OCI-LY1 (cell line): ENCODE results near the gene SIRT5.

Source experiments
- H2AFZ ChIP-seq: fragments of 200-600 bp; sonication (generic), shearing (Covaris generic); 2 replicates; pipeline ENCODE4 v1.6.0; 2014; ENCODE audit warnings: antibody characterized with exemption, mild to moderate bottlenecking, low read length
- H3F3A ChIP-seq: fragments of 200-600 bp; sonication (generic), shearing (Covaris generic); 2 replicates; pipeline ENCODE4 v1.6.0; 2014; ENCODE audit warnings: mild to moderate bottlenecking, antibody characterized with exemption, low read length, moderate library complexity; ENCODE audit not compliant: insufficient read depth
- H3K27ac ChIP-seq: fragments of 200-600 bp; sonication (generic); 2 replicates; pipeline ENCODE4 v1.5.1; 2014; ENCODE audit warnings: low read length, mixed run types, mild to moderate bottlenecking, low read depth; ENCODE audit not compliant: poor library complexity, severe bottlenecking
- H3K27me3 ChIP-seq: fragments of 200-600 bp; sonication (generic); 2 replicates; pipeline ENCODE4 v1.6.0; 2014; ENCODE audit warnings: antibody characterized with exemption, mild to moderate bottlenecking, low read length, moderate library complexity; ENCODE audit not compliant: insufficient read depth
- H3K36me3 ChIP-seq: fragments of 200-600 bp; sonication (generic); 2 replicates; pipeline ENCODE4 v1.6.1; 2014; ENCODE audit warnings: mild to moderate bottlenecking, antibody characterized with exemption, low read length, moderate library complexity, mixed read lengths; ENCODE audit not compliant: insufficient read depth
- H3K4me1 ChIP-seq: fragments of 200-600 bp; sonication (generic); 2 replicates; pipeline ENCODE4 v1.5.1; 2014; ENCODE audit warnings: mild to moderate bottlenecking, low read length, moderate library complexity; ENCODE audit not compliant: insufficient read depth, severe bottlenecking
- H3K4me2 ChIP-seq: fragments of 200-600 bp; sonication (generic), shearing (Covaris generic); 2 replicates; pipeline ENCODE4 v1.6.1; 2014; ENCODE audit warnings: low read length
- H3K4me3 ChIP-seq: fragments of 200-600 bp; sonication (generic); 2 replicates; pipeline ENCODE4 v1.5.1; 2014; ENCODE audit warnings: low read length, low read depth, mild to moderate bottlenecking, mixed read lengths; ENCODE audit not compliant: poor library complexity, severe bottlenecking
- H3K79me2 ChIP-seq: fragments of 200-600 bp; shearing (Covaris generic); 2 replicates; pipeline ENCODE4 v1.6.1; 2016; ENCODE audit warnings: mixed run types, low read length, mixed read lengths; ENCODE audit not compliant: insufficient read depth
- H3K9ac ChIP-seq: fragments of 200-600 bp; sonication (generic), shearing (Covaris generic); 2 replicates; pipeline ENCODE4 v1.6.1; 2014; ENCODE audit warnings: mild to moderate bottlenecking, low read length, mixed read lengths
- H3K9me2 ChIP-seq: fragments of 200-600 bp; sonication (generic), shearing (Covaris generic); 2 replicates; pipeline ENCODE4 v1.6.1; 2014; ENCODE audit warnings: low read depth, mild to moderate bottlenecking, low read length, mixed read lengths
- H3K9me3 ChIP-seq: fragments of 200-600 bp; shearing (Covaris generic); 2 replicates; pipeline ENCODE4 v1.6.1; 2014; ENCODE audit warnings: low read length, mixed read lengths
- H4K20me1 ChIP-seq: fragments of 200-600 bp; sonication (generic), shearing (Covaris generic); 2 replicates; pipeline ENCODE4 v1.6.0; 2016; ENCODE audit warnings: mild to moderate bottlenecking, low read length; ENCODE audit not compliant: insufficient read depth
- EZH2 ChIP-seq: fragments of 200-600 bp; sonication (generic), shearing (Covaris generic); IDR thresholded peaks from 2 replicates; pipeline ENCODE4 v1.8.0; 2017; ENCODE audit warnings: borderline replicate concordance, mixed run types, mild to moderate bottlenecking, antibody characterized with exemption, low read length, moderate library complexity, mixed read lengths
- TF ChIP-seq, protein P1 (sequence below): fragments of 200-600 bp; sonication (generic), shearing (Covaris generic); IDR thresholded peaks from 2 replicates; pipeline ENCODE4 v1.5.1; 2017; ENCODE audit warnings: mild to moderate bottlenecking, antibody characterized with exemption, low read length, moderate library complexity, mixed read lengths

SIRT5 gene

DNA sequence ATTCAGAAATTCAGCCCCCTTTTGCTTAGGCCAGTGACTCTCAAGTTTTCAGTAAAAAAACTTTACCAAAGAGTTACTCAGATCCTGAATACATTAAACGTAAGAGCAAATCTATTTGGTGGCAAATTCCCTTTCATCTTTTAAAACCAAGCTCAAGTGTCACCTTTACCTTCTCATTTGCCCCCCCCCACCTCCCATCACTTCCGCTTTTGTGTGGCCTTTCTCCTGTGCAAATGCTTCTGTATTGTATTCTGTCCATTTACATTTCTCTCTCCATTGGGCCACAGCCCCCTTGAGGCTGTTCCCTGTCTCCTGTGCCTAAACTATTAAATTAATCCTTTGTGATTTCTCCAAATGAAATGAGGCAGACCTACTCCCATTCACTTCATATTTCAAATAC lies 42.7 kb downstream of the SIRT5 start:
- no peak overlapping the region; the same call in 1 of the 2 replicates for H3K9ac ChIP-seq
- peaks cover 53% of the 10 kb centered on the region for H3K36me3 ChIP-seq
- peak overlapping the region; percentile 95 for H3K4me2 ChIP-seq
- H3K4me1 ChIP-seq: peaks cover 42% of the 10 kb centered on the region
- no peaks in the 10 kb centered on the region for H3K9me2 ChIP-seq
- H4K20me1 ChIP-seq: no peaks in the 10 kb centered on the region
- peak overlapping the region; percentile 39 for H3K27ac ChIP-seq
- TF ChIP-seq, protein P1, sequence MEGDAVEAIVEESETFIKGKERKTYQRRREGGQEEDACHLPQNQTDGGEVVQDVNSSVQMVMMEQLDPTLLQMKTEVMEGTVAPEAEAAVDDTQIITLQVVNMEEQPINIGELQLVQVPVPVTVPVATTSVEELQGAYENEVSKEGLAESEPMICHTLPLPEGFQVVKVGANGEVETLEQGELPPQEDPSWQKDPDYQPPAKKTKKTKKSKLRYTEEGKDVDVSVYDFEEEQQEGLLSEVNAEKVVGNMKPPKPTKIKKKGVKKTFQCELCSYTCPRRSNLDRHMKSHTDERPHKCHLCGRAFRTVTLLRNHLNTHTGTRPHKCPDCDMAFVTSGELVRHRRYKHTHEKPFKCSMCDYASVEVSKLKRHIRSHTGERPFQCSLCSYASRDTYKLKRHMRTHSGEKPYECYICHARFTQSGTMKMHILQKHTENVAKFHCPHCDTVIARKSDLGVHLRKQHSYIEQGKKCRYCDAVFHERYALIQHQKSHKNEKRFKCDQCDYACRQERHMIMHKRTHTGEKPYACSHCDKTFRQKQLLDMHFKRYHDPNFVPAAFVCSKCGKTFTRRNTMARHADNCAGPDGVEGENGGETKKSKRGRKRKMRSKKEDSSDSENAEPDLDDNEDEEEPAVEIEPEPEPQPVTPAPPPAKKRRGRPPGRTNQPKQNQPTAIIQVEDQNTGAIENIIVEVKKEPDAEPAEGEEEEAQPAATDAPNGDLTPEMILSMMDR: no peak; the same call in 1 of the 2 replicates
- TF ChIP-seq EZH2: no peak
- peaks cover 2% of the 10 kb centered on the region; the same call in 1 of the 2 replicates for H3F3A ChIP-seq
- H3K9me3 ChIP-seq: no peaks in the 10 kb centered on the region
- peak overlapping the region; percentile 95 for H3K4me3 ChIP-seq
- H3K79me2 ChIP-seq: peaks cover 16% of the 10 kb centered on the region
- H3K27me3 ChIP-seq: no peaks in the 10 kb centered on the region
- no peak overlapping the region for H2AFZ ChIP-seq

DNA sequence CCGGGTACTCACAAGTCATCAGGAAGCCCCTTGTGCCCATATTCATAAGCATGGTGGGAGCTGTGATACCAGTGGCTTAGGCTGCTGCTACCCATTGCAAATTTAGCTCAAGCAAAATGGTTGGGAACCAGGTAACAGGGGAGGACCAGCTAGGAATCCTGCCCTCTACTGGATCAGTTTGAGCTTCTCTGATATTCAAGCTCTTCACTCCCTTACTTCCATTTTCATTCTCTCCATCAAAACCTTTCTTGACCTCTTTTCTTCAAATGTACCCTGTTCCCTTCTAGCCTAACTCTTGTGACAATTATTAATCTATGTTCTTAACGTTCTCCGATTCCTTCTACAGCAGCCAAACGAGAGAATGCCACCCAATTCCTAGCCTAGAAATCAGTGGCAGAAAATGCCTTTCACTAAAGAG lies 50.5 kb downstream of the SIRT5 start:
- Histone ChIP-seq H3K4me1 (peaks cover 2% of the 10 kb centered on the region), H3K27ac (no peak overlapping the region), H2AFZ (no peak overlapping the region), H3K36me3 (peaks cover 90% of the 10 kb centered on the region), H4K20me1 (no peaks in the 10 kb centered on the region), H3K79me2 (no peaks in the 10 kb centered on the region), H3K27me3 (no peaks in the 10 kb centered on the region), H3F3A (peaks cover 12% of the 10 kb centered on the region; the same call in 1 of the 2 replicates), H3K9me3 (no peaks in the 10 kb centered on the region), H3K4me2 (no peak overlapping the region), H3K4me3 (no peak overlapping the region), H3K9me2 (no peaks in the 10 kb centered on the region), H3K9ac (no peak overlapping the region)
- TF ChIP-seq, protein P1: peak; percentile 59
- TF ChIP-seq EZH2: no peak

DNA sequence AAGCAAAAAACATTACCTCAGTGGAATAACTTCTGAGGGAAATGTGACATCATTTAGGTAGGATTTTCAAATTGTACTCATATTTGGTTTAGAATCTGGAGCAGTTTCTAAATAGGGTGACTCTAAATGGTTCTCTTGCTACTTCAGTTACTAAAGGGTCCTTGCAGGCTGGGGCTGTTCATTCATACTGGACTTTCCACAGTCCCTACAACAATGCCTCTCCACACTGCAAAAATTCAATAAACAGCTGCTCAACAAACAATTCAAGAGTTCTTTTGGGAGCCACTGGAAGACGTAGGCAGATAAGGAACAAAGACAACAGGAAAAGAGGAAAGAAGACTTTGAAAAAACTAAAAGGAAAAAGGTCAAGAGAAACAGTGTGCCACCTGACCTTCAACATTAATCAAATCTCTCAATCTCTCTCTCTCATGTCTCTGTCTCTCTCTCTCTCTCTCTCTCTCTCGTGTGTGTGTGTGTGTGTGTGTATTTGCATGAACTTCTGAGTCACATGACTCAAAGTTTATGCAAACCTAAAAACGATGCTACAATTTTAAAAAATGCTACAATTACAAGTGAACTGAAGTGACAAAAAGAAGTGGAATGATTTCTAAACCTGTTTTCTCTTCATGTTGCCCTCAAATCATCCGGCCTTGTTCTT lies 55.2 kb downstream of the SIRT5 start:
- peak overlapping the region; percentile 14 for H3K27ac ChIP-seq
- H3K9me3 ChIP-seq: no peaks in the 10 kb centered on the region
- H3K27me3 ChIP-seq: no peaks in the 10 kb centered on the region
- TF ChIP-seq EZH2: no peak
- TF ChIP-seq, protein P1: no peak
- H2AFZ ChIP-seq: no peak overlapping the region
- no peak overlapping the region for H3K4me3 ChIP-seq
- peaks cover 80% of the 10 kb centered on the region for H3K36me3 ChIP-seq
- no peaks in the 10 kb centered on the region for H3K79me2 ChIP-seq
- H3F3A ChIP-seq: no peaks in the 10 kb centered on the region
- H3K4me2 ChIP-seq: no peak overlapping the region
- H3K4me1 ChIP-seq: peaks cover 11% of the 10 kb centered on the region
- H4K20me1 ChIP-seq: no peaks in the 10 kb centered on the region
- no peaks in the 10 kb centered on the region for H3K9me2 ChIP-seq
- H3K9ac ChIP-seq: no peak overlapping the region
